ENCODE results near the gene CARS2. TPM values are rescaled to one million over a fixed set of nuclear protein-coding genes. Genes with fewer than 3 reads are reported as not detected.

Gene CARS2
- polyA plus RNA-seq, 1 donor = 84.9 TPM

Other genes with a start within 250 kb of the CARS2 start
- gene RAB20, start 144.4 kb downstream of the CARS2 start, polyA plus RNA-seq (ENCODE audit: insufficient read length) = 6.5 TPM
- gene NAXD, start 90.6 kb downstream of the CARS2 start, polyA plus RNA-seq (ENCODE audit: insufficient read length) = 40.8 TPM
- 26.4 TPM for gene ING1, start 7.6 kb upstream of the CARS2 start, polyA plus RNA-seq (ENCODE audit: insufficient read length)
- 453 TPM for gene ANKRD10, start 209.0 kb upstream of the CARS2 start, polyA plus RNA-seq (ENCODE audit: insufficient read length)

All from left kidney (tissue), 1 donor.